GM21723 (cell line): ENCODE data around the gene ACER1.

Source experiments
- ATAC-seq: cut with Tn5 transposase; IDR thresholded peaks from one replicate; pipeline ENCODE4 v1.9.1; 2021; ENCODE audit warnings: mild to moderate bottlenecking, moderate library complexity; ENCODE audit not compliant: unreplicated experiment

ACER1 gene

DNA sequence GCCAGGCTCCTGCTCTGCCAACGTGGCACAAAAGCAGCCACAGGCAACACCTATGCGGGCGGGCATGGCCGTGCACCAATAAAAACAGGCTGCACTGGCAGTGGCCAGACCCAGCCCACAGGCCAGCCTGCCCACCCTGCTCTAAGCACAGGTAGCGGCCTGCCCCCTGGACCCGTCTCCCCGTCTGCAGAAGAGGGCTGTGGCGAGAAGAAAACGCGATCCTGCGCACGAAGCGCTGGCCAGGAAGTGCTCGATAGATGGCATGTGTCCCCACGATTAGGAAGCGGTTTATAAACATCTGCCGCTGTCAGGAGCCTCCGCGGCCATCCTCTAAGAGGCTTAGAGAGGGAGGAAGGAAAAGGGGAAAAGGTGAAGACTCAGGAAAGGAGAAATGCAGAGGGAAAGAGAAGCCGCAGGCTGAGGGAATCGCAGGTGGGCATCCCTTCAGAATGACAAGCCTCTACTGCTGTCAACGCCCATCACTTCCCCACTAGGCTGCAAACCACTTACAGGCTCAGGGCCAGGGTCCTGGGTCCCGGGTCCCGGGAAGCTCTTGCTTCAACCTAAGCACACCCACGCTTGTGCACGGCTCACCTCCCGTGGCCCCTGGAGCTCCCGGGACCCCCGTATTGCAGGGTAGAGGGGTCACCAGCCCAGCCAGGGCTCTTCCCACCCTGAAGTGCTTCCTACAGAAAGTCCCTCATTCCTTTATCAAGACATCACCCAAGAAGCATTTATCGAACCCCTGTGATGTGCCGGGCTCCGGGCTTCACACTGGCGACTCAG, 64.1 kb downstream of the ACER1 start:
- no peak for ATAC-seq

DNA sequence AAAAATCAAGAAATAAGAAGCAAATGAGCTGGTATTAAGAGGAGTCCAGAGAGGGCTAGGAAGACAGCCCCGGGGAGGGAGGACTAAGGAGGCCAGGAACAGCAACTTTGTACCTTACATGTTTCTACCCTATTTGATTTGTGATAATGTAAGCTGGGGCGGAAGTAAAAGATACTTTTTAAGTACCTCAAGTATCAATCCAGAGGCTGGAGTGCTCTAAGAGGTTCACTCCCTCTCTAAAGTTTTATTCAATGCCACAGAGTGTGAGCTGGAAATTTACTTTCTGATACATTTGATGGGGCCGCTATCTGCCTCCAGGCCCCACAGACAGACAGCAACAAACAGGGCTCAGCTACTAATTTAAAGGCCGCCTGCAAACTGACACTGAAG, 65.0 kb downstream of the ACER1 start:
- ATAC-seq: no peak

DNA sequence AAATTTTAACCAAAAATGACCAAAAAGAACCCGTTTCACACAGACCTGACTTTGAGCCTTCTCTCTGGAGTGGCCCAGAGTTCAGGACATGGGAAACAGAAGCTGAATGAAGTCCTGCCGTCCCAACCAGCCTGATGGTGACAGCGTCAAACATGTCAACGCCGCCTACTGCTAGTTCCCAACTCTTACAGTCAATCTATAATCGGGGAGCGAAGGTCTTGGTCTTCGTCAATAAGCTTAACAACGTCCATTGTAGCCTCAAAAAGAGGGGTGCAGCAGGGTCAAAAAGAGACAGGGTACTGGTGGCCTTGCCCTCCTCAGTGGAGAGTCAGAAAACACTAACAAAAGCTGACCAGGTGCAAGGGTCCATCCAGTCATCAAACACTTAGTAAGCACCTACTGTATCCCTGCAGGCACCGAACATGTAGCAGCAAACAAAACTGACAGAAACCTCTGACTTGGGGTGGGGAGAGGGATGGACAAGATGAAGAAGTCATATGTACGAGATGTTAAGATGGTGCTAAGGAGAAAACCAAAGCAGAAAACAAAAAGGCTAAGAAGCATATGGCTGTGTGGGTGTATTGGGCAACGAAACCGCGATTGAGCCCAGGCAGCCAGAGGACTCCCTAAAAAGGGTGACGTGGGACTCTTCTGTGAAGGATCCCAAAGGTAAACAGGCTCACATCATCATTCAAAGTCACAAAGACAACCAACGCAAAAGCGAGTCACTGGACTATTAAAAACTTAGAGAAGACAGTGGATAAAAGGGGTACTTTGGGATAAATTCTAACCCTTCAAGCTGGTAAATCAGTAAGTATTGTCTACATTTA, 65.6 kb downstream of the ACER1 start:
- no peak for ATAC-seq

DNA sequence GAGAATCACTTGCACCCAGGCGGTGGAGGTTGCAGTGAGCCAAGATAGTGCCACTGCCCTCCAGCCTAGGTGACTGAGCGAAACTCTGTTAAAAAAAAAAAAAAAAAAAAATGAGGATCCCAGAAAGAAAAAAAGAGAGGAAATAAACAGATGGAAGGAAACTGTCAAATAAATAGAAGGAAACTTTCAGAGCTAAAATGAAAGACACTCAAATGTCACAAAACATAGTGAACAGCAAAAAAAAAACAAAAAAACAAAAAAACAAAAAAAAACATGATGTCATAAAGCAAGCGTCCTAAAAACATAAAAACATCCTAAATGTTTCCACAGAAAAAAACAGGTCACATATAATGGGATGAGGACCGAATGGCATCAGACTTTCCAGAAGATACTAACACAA, 68.6 kb downstream of the ACER1 start:
- no peak for ATAC-seq

DNA sequence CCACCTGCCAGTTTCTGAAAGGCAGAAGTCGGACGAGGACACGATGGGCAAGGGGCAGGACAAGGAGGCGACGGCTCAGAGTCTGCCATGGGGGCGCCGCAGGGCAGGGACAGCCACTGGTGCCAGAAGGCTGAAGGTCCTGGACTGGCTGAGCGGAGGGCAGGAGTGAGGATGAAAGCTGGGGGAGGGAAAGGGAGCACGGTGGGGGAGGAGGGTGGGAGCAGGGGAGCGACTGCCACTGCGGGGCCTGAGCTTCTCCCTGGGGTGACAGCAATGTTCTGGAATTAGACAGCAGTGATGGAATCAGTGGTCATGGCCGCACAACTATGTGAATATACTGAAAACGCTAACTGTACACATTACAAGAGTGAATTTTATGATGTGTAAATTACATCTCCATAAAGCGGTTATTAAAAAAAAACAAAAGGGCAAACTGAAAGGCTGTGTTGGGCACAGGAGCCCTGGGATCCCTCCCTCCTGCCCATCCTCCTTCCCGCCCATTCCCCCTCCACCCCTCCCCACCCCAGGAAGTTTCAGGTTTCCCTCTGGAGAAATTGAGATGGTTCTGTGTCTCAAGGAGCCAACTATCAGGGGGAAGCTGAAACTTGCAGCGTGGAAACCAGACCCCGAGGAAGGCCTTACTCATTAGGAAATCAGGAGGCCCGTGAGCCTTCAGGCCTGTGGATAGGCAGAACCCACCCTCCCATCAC, 69.5 kb downstream of the ACER1 start:
- ATAC-seq: no peak

DNA sequence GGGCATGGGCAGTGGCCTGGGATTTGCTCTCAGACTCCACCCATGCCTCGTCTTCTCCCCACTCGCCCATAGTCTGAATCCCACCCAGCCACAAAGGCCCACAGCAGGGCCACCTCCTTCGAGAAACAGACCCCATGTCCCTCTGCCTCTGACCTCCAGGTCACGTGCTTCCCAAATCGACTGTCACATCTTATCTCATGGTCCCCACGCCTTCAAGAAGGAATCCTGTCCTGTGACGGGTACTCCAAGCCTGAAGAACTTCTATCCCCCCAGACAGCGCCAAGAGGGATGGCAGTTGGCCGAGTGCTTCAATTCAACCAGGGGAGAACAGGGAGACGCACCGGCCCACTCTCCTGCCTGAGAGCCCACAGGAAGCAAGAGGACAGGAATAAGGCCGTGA, 70.1 kb downstream of the ACER1 start:
- no peak for ATAC-seq

DNA sequence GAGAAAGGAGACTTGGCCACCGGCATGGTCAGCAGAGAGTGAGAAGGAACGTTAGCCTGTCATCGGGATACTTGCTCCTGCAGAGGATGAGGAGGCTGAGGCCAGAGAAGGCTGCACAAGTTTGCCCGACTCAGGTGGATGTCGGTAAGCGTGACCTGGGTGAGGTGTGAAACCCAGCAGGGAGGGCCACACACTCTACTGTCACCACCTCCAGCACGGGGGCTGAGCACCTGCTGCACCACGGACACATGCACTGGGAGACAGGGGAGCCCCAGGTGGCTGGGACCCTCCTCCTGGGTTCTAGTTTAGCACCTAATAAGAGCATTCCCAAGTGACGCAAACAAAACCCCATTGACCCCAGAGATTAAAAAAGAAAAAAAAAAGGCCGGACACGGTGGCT, 70.9 kb downstream of the ACER1 start:
- no peak for ATAC-seq

DNA sequence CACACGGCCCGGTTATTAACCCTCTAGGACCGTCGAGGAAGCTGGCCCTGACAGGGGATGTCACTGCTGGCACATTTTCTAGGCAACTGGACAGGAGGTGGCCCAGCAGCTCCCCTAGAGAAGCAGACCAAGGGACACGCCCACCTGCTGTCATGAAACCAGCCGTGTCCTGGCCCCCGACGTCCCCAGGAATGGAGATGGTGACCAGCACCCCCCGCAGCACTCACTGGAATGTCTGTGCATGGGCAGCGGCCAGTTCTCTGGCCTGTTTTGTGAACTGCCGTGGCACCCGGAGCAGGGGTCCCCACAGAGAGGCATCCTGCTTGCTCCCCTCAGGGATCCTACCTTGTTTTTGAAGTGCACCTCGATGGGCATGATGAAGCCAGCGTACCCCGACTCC, 71.5 kb downstream of the ACER1 start:
- no peak for ATAC-seq

DNA sequence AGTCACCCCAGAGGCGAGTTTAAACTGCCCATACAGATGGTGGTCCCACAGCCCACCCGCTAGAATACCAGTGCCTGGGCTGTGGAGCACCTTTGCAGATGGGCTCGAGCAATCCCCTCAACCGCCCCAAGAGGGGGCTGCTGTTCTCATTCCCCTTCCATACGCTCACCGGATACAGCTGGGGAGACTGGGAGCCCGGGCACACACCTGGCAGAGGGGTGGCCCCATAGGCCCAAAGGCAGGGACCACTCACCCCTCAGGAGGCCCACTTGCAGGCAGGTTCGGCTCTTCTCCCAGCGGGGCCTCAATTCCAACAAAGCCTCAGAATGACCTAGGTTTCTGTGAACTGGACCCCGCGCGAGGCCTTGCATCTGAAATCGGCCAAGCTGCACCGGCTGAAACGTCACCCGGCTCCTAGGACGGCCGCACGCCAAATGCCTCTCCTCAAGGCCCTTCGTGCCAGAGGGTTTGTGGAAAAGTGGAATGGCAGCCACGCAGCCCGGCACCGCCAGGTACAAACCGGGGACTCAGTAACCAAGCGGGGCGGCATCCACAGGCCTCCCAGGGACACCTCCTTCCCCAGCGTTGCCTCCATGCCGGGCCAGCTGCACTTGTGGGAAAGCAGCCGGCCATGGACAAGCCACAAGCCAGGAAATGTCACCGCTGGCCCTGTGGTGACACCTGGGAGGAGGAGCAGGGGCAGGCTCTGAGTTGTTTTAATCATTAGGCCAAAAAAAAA, 72.3 kb downstream of the ACER1 start:
- ATAC-seq: no peak

DNA sequence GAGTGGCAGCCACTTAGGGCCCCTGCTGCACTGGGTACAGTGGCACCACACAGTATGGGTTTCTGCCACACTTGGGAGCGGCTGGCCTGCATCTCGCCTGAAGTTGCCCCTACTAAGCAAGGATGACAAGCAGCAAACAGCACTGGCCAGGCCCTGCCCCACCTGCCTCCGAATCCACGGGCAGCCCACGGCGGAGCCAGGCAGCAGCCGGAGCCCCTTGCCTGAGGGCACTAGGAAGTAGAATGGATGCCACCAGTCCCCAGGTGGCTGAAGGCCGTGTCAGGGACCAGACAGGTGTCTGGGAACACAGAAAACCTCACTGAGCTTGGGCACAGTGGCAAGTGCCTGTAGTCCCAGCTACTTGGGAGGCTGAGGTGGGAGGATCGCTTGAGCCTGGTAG, 73.0 kb downstream of the ACER1 start:
- no peak for ATAC-seq

DNA sequence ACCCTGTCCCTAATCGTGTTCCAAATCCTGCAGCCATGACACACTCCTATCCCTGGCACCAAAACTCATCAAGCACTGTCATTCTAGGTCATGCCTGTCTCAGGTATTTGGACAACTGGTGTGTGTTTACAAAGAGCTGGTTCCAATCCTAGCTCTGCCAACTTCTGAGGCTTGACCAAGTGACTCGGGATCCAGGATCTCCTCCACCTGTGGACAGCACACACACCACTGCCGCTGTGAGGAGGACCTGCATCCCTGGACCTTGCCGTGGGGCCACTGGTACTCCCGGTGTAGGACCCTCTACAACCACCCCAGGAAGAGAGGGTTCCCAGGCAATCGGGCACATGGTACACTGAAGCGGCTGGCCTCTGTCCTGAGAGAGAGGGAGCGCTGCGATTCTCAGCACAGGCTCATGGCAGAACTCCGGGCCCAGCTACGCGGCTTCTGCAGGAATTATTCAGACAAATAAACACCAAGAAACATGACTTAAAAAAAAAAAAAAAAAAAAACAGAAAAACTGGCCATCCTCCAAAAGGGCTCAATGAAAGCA, 74.0 kb downstream of the ACER1 start:
- no peak for ATAC-seq

DNA sequence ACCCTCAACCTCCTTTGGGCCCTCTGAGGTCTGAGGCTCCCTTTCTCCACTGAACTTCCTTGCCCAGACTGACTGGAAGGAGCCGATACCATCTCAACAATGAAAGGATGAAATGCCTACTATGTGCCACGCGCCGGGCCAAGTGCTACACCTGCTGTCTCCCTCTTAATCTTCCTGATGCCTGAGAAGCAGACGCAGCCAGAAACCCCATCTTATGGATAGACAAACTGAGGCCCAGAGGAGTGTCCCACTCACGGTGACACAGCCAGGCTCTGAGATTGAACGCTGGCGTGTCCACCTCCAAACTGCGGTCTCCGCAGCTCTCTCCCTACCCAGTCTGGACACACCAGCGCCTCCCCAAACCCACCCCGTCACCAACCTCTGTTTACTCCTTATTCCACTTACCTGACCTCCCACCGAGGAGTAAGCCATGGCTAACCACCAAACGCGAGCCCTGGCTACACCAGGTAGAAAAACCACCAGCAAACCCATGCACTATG, 74.5 kb downstream of the ACER1 start:
- no peak for ATAC-seq
